Sciatic nerve (tissue), 2 donors: Measurements from ENCODE around the gene TNNC2. TPM values are rescaled to one million over a fixed set of nuclear protein-coding genes. Genes with fewer than 3 reads are reported as not detected.
"Not testable (repeated sequence)": the region's sequence is repeated elsewhere in the genome, so short reads cannot be mapped to it uniquely, and the experiment has no call there.

Source experiments
- ATAC-seq: fragments of 200-7000 bp; cut with Tn5 transposase; one replicate; pipeline ENCODE4 v1.9.1; 2020; ENCODE audit warnings: mild to moderate bottlenecking, moderate library complexity
- DNase-seq: peaks from one replicate; pipeline ENCODE4 v3.0.0-alpha.2; 2020; ENCODE audit warnings: low spot score
- intact Hi-C: fragments of 100-400 bp; cut with DNase I; formaldehyde crosslinking; loops from one replicate; pipeline ENCODE4 v1.14.2; 2022
- total RNA-seq: library from RNA; stranded (reverse); fragmentation: NEBNext Ultra II Directional; extraction: Animal tissue kit (Norgen Biotek cat#: 25700); gene quantifications from one replicate; pipeline ENCODE4 v1.2.1, GENCODE V29; 2021
- donor health status: DM: no; HTN: no; CAD: no.
- donor health status: DM: no; HTN: no; CAD: no.

TNNC2 gene
- total RNA-seq, result 0.89 TPM

GRCh38 chr20:45827030-45827652 lies at the start of gene TNNC2:
TNNC2 (minus strand) TSS chr20:45827312; CDS start chr20:45827248, 64 bp downstream.
- intact Hi-C loops, result loop anchor here (10.0 kb wide), 1 partner anchor 688 kb away; the partner anchor contains the start of gene ZNF334
- no peak for ATAC-seq
- DNase-seq, result no peak

DNA sequence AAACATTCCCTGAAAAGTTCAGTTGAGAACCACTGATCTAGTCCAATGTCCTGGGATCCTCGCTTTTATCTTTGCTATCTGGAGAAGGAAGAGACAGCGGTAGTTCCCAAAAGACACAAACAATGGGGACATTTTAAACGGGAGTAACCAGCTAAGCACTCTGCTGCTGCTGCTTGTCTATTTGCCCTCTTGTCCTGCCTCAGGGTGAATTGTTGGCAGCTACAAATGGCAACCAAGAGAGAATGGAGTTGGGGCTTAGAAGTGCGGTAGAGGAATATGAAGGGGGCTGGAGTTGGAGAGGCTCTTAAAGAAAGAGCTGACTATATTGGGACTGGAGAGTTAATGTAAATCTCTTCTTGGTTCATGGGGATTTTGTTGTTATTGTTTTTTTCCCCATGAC lies 47.5 kb upstream of the TNNC2 start:
- intact Hi-C loops, result no loop called here
- ATAC-seq (no peak), DNase-seq (no peak)

DNA sequence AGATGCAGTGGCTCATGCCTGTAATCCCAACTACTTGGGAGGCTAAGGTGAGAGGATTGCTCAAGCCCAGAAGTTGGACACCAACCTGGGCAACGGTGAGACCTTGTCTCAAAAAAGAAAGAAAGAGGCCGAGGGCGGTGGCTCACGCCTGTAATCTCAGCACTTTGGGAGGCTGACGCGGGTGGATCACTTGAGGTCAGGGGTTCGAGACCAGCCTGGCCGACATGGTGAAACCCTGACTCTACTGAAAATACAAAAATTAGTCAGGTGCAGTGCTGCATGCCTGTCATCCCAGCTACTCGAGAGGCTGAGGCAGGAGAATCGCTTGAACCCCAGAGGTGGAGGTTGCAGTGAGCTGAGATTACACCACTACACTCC lies 47.0 kb upstream of the TNNC2 start:
- not testable (repeated sequence) for DNase-seq

DNA sequence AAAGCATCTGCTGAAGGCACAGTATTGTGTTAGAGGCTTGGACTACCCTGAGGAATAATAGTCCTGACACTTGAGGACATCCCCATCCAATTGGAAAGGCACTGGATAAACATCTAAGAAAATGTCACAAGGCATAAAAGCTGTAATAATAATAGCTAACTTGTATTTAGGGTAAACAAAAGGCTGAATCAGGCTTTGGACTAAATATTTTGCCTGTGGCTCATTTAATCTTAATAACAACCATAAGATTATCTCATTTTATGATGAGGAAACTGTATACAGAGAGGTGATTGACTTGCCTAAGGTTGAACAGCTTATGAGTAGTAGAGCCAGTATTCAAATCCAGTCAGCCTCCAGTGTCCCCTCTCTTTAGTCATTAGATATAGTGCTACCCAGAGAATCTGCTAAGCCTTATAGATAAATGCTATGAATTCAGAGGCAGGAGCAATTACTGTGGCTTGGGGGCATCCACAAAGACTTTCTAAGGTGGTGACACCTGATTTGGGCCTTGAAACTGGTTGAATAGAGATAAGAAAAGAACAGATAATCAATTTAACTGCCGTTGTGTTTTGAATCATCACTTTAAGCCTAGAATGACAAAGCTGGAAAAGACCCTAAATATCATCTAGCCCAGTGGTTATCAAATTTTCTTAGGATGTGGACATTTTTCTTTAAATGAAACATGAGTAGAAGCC lies 46.4 kb upstream of the TNNC2 start:
- no peak for ATAC-seq
- intact Hi-C loops, result no loop called here

More for the DNA sequence above, 47.0 kb upstream of the TNNC2 start:
- intact Hi-C loops, ATAC-seq: not testable (repeated sequence)

DNA sequence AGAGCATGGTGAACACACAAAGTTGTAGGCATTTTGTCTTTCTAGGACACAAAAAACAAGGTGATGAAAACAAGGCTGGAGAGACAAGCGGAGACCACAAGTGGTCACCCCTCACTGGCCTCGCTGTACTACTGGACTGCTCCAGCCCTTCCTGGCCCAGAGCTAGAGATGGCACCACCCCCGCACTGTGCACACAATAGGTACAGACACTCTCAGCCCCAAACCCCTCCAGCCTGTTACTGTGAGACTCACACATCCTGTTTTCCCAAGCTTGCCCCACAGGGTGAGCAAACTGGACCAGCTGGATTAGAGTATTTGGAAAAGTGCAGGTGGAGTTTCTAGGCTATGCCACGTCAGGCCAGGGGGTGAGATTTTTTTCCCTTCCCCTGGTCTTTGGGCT lies 45.5 kb upstream of the TNNC2 start:
- intact Hi-C loops, result no loop called here
- ATAC-seq, result no peak
- no peak for DNase-seq

More for the DNA sequence above, 46.4 kb upstream of the TNNC2 start:
- no peak for DNase-seq

- intact Hi-C loops, result no loop called here
- no peak for DNase-seq
- ATAC-seq, result no peak
Measured at GRCh38 chr20:45867819-45868176, 40.7 kb upstream of the TNNC2 start.

DNA sequence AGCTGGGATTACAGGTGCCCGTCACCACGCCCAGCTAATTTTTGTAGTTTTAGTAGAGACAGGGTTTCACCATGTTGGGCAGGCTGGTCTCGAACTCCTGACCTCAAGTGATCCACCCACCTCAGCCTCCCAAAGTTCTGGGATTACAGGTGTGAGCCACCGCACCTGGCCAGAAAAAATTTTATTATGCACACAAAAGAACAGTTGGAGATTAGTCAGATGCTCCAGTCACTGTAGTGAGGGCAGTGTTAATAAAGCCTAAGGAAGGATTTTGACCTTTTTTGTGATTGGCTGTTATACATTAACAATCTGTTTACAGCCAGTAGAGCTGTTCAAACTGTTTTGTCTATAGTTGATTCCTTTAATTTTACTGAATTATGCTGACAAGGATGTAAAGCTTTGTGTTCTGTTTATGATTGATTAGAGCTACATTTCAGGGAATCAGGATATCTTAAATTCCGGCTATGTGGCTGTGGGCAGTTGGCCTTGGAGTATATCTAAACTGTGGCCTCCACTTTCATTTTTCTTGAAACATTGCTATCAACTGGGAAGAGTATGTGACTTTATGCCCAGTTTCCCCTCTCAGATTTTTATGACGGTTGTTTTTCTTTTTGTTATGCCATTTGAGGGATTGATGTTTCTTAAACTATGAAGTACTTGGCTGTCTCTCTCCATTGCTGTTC lies 40.2 kb upstream of the TNNC2 start:
- ATAC-seq, result no peak
- DNase-seq, result no peak
- intact Hi-C loops, result no loop called here

DNA sequence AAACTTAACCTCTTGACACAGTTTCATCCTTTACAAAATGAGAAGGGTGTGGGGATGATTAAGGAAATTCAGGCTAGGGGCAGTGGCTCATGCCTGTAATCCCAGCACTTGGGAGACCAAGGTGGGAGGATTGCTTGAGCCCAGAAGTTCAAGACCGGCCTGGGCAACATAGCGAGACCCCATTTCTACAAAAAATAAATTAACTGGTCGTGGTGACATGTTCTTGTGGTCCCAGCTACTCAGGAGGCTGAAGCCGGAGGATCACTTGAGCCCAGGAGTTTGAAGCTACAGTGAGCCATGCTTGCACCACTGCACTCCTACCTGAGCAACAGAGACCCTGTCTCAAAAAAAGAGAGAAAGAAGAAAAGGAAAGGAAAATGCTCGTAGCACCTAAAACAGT lies 39.3 kb upstream of the TNNC2 start:
- ATAC-seq (no peak), DNase-seq (no peak)
- intact Hi-C loops, result no loop called here

DNA sequence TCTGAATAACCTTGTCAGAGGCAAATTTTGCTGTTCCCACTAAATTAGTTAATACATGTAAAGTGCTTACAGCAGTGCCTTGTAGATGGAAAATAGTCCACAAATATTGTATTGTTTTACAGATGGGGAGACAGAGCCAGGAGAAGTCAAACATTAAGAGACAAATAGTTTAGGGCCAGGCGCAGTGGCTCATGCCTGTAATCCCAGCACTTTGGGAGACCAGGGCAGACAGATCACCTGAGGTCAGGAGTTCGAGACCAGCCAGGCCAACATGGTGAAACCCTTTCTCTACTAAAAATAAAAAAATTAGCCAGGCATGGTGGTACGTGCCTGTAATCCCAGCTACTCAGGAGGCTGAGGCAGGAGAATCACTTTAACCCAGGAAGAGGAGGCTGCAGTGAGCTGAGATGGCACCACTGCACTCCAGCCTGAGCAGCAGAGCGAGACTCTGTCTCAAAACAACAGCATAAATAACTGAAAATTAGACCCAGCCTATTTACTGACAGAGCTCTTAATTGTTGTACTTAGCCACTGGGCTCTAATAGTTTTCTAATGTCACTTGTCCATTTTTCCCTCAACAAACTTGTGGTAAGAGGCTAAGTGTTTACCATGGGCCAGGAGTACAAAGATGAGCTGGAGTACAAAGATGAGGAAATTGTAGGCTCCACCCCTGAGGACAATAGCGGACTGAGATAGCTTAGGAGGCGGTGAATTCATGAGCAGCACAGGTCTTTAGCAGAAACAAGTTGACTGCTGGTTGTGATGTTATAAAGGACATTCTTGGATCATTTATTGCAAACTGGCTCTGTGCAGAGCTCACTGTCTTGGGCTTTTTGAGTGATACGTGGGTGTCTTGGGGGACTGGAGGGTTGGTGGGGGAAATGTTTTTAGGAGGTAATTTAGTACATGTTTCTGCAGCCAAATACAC lies 36.7 kb upstream of the TNNC2 start:
- DNase-seq (no peak), ATAC-seq (peak; percentile 56)
- intact Hi-C loops, result no loop called here

GRCh38 chr20:45861221-45862075 lies 34.3 kb upstream of the TNNC2 start:
- intact Hi-C loops, result no loop called here
- no peak for ATAC-seq

DNA sequence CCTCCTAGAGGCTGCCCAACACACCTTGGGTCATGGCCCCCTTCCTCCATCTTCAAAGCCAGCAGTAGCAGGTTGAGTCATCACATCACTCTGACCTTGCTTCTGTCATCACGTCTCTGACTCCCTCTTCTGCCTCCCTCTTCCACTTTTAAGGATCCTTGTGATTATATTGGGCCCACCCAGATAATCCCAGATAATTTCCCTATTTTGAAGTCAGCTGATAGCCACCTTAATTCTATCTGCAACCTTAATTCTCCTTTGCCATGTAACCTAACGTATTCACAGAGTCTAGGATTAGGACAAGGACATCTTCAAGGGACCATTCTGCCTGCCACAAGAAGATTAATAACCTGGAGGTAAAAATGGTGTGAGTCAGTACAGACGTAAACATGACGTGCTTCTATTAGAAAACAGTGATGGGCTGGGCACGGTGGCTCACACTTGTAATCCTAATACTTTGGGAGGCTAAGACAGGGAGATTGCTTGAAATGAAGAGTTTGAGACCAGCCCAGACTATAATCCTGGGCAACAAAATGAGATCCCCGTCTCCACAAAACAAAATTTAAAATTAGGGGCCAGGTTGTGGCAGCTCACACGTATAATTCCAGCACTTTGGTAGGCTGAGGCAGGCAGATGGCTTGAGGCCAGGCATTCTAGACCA lies 33.6 kb upstream of the TNNC2 start:
- ATAC-seq, result no peak
- peak; percentile 3 for DNase-seq
- intact Hi-C loops, result no loop called here

More at GRCh38 chr20:45861221-45862075, 34.3 kb upstream of the TNNC2 start:
- peak; percentile 45 for DNase-seq

GRCh38 chr20:45859916-45860315 lies 32.8 kb upstream of the TNNC2 start:
- DNase-seq (no peak), ATAC-seq (no peak)
- intact Hi-C loops, result no loop called here

DNA sequence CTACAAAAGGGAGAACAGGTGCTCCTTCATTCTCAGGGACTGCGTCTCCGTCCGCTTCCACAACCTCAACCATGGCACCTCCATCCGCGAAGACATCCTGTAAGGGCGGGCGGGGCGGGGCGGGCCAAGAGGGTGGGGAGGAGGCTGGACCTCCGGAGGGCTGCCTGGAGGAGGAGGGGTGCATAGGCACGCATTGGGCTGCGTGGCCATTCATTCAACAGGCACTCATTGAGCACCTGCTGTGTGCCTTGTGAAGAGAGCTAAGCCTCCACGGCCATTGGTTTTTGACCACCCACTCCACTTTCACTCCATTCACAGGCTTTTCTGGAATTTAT lies 30.7 kb upstream of the TNNC2 start:
- ATAC-seq (no peak), DNase-seq (no peak)
- intact Hi-C loops, result no loop called here

DNA sequence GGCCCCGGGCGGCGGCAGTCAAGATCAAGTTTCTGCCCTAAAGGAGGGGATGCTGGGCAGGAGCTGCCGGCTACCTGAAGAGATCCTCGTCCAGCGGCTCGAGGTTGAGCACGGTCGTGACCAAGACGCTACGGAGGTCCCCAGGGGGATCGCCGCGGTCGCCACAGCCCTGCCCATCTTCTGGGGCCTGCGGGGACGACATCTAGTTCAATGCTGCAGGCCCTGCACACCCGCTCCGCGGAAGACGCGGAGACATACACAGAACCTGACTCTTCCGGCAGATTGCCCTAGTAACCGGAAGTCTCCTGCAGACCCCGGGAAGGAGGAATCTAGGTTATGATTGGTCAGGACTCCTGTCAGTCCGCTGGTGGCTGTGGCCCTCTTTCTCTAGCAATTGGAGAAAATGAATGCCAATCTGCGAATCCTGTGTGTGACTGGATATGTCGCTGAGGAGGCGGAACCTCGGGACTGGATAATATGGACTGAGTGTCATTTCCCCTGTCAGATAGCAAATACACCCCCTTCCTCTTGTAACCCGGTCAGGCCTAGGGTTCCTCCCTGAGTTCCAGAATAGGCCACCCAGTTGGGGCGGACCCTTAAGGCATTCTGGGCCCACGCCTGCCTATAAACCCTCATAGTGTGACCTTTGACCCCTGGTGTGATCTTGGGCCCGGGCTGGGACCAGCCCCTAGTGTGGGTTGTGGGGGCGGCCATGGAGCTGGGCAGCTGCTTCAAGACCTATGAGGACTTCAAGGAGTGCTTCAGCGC lies 30.2 kb upstream of the TNNC2 start, which contains the start of the genes ACOT8 and ZSWIM3:
TSS of gene ACOT8 (minus strand) at position 279 of the 768 bp plus-strand sequence. CDS start at position 202, 77 bp downstream.
TSS of gene ZSWIM3 (plus strand) at position 501 of the 768 bp plus-strand sequence. CDS start at position 713, 212 bp downstream.
- intact Hi-C loops, result no loop called here
- DNase-seq (peak; percentile 95), ATAC-seq (peak; percentile 99)

DNA sequence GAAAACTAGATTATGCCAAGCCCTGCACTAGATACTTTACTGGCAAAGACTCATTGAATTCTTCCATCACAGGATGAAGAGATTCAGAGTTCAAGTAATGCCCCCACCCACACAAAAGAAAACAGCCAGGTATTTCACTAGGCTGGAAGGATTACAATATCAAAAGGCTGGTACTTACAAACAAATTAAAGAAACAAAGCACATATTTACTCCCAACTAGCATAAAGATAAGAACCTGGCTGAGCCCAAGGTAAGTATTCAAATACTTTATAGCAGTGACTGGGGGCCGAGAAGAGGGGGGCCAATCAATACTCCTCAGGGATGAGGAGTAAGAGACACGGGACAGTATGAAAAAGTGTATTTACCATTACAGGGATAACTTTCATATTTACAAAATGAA lies 26.4 kb upstream of the TNNC2 start:
- ATAC-seq (no peak), DNase-seq (no peak)
- intact Hi-C loops, result no loop called here

DNA sequence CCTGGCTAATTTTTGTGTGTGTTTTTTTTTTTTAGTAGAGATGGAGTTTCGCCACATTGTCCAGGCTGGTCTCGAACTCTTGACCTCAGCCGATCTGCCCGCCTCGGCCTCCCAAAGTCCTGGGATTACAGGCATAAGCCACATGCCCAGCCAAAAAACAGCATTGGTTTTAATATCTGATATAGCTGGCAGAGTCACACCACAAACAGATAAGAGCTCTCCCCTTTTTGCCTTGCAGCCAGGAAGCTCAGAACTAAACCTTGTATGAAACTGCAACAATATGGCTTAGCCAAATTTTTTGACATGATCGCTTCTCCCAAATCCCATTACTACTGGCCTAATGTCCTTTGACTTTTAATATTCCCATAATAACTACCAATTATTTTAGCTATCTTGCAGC lies 25.2 kb upstream of the TNNC2 start:
- DNase-seq, result no peak
- intact Hi-C loops, result no loop called here
- ATAC-seq, result no peak

- ATAC-seq, result no peak
- DNase-seq, result no peak
- intact Hi-C loops, result no loop called here
Measured at GRCh38 chr20:45851501-45851900, 24.4 kb upstream of the TNNC2 start.
